ENCODE data around the gene FAM234A.

- no peak for TF ChIP-seq CTCF (IDR thresholded peaks at IDR 0.05)
- TF ChIP-seq REST (IDR thresholded peaks at IDR 0.05; ENCODE audit: insufficient read depth in 1 of 2, low read depth in 2 of 2, low read length in 1 of 2) = no peak
Measured at GRCh38 chr16:269061-269796, 34.6 kb downstream of the FAM234A start.
